Measurements from ENCODE around the gene SMG9.

Gene SMG9

GRCh38 chr19:43784241-43784980 is 29.6 kb upstream of the SMG9 start (continued):
- TF ChIP-seq ZNF202 (tag by site-specific recombination; IDR thresholded peaks at IDR 0.05; ENCODE audit: borderline replicate concordance) (no peak), SP2 (tag by site-specific recombination; IDR thresholded peaks at IDR 0.05) (no peak), OVOL3 (tag by site-specific recombination; IDR thresholded peaks at IDR 0.05) (no peak), ZNF776 (tag by site-specific recombination; IDR thresholded peaks at IDR 0.05; ENCODE audit: borderline replicate concordance) (no peak), ZNF549 (tag by site-specific recombination; IDR thresholded peaks at IDR 0.05) (no peak), ZNF404 (tag by site-specific recombination; IDR thresholded peaks at IDR 0.05) (no peak), ZNF140 (tag by site-specific recombination; IDR thresholded peaks at IDR 0.05) (no peak), ZBTB8A (tag by site-specific recombination; IDR thresholded peaks at IDR 0.05) (no peak), ZNF623 (tag by site-specific recombination; IDR thresholded peaks at IDR 0.05) (no peak), ZSCAN30 (tag by site-specific recombination; IDR thresholded peaks at IDR 0.05) (no peak), ZNF548 (tag by site-specific recombination; IDR thresholded peaks at IDR 0.05) (no peak), FEZF1 (tag by site-specific recombination; IDR thresholded peaks at IDR 0.05) (no peak), SCRT1 (tag by site-specific recombination; IDR thresholded peaks at IDR 0.05; ENCODE audit: borderline replicate concordance) (no peak), KLF10 (tag by site-specific recombination; IDR thresholded peaks at IDR 0.05) (no peak), ZNF610 (tag by site-specific recombination; IDR thresholded peaks at IDR 0.05; ENCODE audit: borderline replicate concordance) (no peak), ZNF791 (tag by site-specific recombination; IDR thresholded peaks at IDR 0.05) (no peak), ZNF221 (tag by site-specific recombination; IDR thresholded peaks at IDR 0.05; ENCODE audit: borderline replicate concordance) (no peak), ZNF391 (tag by site-specific recombination; IDR thresholded peaks at IDR 0.05; ENCODE audit: borderline replicate concordance, low read depth) (0 out of 2 replicates have a peak, but pooled peaks have one; percentile 13), ZNF211 (tag by site-specific recombination; IDR thresholded peaks at IDR 0.05; ENCODE audit: low read depth) (no peak), ZNF239 (tag by site-specific recombination; IDR thresholded peaks at IDR 0.05) (no peak), ZNF266 (tag by site-specific recombination; IDR thresholded peaks at IDR 0.05; ENCODE audit: low read depth) (no peak)
- TF ChIP-seq, protein P1, sequence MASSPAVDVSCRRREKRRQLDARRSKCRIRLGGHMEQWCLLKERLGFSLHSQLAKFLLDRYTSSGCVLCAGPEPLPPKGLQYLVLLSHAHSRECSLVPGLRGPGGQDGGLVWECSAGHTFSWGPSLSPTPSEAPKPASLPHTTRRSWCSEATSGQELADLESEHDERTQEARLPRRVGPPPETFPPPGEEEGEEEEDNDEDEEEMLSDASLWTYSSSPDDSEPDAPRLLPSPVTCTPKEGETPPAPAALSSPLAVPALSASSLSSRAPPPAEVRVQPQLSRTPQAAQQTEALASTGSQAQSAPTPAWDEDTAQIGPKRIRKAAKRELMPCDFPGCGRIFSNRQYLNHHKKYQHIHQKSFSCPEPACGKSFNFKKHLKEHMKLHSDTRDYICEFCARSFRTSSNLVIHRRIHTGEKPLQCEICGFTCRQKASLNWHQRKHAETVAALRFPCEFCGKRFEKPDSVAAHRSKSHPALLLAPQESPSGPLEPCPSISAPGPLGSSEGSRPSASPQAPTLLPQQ (tag by site-specific recombination; IDR thresholded peaks at IDR 0.05) = no peak
- TF ChIP-seq, protein P2, sequence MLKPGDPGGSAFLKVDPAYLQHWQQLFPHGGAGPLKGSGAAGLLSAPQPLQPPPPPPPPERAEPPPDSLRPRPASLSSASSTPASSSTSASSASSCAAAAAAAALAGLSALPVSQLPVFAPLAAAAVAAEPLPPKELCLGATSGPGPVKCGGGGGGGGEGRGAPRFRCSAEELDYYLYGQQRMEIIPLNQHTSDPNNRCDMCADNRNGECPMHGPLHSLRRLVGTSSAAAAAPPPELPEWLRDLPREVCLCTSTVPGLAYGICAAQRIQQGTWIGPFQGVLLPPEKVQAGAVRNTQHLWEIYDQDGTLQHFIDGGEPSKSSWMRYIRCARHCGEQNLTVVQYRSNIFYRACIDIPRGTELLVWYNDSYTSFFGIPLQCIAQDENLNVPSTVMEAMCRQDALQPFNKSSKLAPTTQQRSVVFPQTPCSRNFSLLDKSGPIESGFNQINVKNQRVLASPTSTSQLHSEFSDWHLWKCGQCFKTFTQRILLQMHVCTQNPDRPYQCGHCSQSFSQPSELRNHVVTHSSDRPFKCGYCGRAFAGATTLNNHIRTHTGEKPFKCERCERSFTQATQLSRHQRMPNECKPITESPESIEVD (tag by site-specific recombination; IDR thresholded peaks at IDR 0.05) = no peak
- TF ChIP-seq, protein P3, sequence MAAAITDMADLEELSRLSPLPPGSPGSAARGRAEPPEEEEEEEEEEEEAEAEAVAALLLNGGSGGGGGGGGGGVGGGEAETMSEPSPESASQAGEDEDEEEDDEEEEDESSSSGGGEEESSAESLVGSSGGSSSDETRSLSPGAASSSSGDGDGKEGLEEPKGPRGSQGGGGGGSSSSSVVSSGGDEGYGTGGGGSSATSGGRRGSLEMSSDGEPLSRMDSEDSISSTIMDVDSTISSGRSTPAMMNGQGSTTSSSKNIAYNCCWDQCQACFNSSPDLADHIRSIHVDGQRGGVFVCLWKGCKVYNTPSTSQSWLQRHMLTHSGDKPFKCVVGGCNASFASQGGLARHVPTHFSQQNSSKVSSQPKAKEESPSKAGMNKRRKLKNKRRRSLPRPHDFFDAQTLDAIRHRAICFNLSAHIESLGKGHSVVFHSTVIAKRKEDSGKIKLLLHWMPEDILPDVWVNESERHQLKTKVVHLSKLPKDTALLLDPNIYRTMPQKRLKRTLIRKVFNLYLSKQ (tag by site-specific recombination; IDR thresholded peaks at IDR 0.05; ENCODE audit: borderline replicate concordance) = no peak
- TF ChIP-seq, protein P4, sequence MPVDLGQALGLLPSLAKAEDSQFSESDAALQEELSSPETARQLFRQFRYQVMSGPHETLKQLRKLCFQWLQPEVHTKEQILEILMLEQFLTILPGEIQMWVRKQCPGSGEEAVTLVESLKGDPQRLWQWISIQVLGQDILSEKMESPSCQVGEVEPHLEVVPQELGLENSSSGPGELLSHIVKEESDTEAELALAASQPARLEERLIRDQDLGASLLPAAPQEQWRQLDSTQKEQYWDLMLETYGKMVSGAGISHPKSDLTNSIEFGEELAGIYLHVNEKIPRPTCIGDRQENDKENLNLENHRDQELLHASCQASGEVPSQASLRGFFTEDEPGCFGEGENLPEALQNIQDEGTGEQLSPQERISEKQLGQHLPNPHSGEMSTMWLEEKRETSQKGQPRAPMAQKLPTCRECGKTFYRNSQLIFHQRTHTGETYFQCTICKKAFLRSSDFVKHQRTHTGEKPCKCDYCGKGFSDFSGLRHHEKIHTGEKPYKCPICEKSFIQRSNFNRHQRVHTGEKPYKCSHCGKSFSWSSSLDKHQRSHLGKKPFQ (tag by site-specific recombination; IDR thresholded peaks at IDR 0.05) = no peak
- TF ChIP-seq, protein P5, sequence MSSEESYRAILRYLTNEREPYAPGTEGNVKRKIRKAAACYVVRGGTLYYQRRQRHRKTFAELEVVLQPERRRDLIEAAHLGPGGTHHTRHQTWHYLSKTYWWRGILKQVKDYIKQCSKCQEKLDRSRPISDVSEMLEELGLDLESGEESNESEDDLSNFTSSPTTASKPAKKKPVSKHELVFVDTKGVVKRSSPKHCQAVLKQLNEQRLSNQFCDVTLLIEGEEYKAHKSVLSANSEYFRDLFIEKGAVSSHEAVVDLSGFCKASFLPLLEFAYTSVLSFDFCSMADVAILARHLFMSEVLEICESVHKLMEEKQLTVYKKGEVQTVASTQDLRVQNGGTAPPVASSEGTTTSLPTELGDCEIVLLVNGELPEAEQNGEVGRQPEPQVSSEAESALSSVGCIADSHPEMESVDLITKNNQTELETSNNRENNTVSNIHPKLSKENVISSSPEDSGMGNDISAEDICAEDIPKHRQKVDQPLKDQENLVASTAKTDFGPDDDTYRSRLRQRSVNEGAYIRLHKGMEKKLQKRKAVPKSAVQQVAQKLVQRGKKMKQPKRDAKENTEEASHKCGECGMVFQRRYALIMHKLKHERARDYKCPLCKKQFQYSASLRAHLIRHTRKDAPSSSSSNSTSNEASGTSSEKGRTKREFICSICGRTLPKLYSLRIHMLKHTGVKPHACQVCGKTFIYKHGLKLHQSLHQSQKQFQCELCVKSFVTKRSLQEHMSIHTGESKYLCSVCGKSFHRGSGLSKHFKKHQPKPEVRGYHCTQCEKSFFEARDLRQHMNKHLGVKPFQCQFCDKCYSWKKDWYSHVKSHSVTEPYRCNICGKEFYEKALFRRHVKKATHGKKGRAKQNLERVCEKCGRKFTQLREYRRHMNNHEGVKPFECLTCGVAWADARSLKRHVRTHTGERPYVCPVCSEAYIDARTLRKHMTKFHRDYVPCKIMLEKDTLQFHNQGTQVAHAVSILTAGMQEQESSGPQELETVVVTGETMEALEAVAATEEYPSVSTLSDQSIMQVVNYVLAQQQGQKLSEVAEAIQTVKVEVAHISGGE (tag by site-specific recombination; conservative IDR thresholded peaks at IDR 0.05; ENCODE audit: low read depth) = no peak
- TF ChIP-seq, protein P6, sequence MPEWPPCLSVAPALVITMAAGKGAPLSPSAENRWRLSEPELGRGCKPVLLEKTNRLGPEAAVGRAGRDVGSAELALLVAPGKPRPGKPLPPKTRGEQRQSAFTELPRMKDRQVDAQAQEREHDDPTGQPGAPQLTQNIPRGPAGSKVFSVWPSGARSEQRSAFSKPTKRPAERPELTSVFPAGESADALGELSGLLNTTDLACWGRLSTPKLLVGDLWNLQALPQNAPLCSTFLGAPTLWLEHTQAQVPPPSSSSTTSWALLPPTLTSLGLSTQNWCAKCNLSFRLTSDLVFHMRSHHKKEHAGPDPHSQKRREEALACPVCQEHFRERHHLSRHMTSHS (tag by site-specific recombination; IDR thresholded peaks at IDR 0.05) = 0 out of 2 replicates have a peak, but pooled peaks have one; percentile 4
